GM19397 (cell line): ENCODE results near the gene THSD4.

Source experiments
- ATAC-seq: cut with Tn5 transposase; IDR thresholded peaks from one replicate; pipeline ENCODE4 v1.9.1; 2021; ENCODE audit warnings: mild to moderate bottlenecking, moderate library complexity; ENCODE audit not compliant: unreplicated experiment

Gene THSD4

DNA sequence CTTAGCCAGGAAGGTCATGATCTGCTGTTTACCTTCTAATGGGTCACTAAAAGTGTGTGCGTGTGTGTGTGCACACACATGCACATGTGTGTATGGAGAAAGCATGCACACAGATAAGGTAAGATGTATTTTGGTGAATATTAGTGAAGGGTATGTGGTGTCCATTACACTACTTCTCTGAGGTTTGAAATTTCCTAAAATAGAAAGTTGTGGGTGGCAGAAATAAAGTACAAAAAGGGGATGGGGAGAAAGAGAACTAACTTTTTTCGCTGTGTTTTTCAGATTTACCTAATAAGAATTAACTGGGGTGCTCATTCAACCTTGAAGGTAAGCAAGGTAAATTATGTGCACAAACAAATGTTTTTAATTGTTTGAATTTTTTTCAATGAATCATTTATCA lies 670.7 kb downstream of the THSD4 start:
- ATAC-seq, result no peak

DNA sequence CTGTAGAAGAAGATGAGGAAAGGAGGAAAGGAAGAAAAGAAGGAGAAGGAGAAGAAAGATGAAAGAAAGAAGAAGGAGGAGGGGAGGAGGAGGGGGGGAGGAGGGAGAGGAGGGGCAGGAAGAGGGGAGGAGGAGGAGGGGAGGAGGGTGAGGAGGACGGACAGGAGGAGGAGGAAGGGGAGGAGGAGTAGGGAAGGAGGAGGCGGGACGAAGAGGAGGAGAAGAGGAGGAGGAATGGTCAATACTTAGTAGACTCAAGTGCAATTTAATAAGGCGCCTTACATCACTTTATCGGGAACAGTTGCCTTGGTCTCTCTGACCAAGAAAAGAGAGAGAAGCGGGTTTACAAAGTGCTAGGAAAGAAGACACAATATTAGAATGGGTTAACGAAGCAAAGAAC lies 671.4 kb downstream of the THSD4 start:
- no peak for ATAC-seq

DNA sequence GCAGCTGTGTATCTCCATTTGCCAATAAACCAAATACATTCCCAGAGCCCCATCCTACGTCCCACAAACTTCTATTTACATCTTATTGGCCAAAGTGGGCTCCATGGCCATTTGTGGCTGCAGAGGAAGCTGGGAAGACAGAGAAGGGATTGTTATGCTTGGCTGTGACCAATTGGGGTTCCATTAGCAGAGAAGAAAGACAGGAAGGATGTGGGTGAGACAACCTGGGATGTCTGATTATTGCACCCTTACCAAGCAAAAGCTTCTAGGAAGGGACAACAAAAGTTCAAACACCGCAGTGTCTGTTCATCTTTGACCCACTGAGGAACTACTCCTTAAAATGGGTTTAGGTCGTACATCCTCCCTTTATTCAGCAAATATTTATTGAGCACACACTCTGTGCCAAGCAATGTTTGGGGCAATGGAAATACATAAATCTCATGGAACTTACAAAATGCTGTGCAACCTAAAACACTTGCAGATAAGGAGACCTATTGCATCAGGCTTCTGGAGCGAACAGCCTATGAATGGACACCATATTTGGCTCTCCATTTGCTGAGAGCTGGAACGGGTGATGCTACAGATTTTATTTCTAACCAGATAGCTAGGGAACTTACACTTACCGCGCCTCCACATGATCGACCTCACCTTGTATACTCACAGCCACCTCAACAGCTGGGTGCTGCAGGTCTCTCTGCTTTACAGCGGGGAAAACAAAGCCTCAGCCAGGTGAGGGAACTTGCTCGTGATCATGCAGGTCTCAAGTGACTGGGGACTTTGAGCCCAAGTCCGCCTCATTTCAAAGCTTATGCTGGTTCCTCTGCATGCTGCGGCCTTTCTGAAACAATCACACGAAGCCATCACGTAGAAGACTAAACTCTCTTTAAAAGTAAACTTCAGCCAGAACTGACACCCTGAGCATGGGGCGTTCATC lies 673.6 kb downstream of the THSD4 start:
- no peak for ATAC-seq

DNA sequence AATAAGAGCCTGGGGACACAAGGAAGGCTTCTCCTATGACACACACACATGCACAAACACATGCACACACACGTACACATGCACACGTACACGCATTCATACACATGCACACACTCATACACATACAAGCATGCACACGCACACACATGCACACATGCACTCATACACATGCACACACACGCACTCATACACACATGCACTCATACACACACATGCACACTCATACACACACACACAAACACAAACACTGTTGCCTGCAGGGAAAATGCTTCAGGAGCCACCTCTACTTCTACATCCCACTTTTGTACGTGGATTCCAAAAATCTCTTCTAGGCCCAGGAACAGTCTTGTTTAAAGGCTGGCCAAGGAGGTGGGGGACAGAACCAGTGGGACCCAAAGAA lies 674.3 kb downstream of the THSD4 start:
- no peak for ATAC-seq

DNA sequence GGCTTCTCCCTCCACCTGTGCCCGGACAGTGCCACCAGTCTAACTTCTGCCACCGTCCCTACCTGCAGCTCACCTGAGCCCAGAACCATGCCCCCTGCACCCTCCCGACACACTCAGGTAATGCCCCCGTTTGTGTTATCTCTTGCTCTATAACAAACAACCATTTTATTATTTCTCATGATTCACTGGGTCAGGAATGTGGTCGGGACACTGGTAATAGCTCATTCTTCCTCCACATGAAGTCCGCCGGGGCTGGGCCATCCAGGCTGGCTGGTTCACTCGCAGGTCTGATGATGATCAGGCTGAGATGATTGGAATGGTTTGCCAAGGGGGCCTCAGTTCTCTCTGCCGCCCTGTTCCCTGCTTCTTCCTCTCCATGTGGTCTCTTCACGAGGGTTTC lies 674.8 kb downstream of the THSD4 start:
- ATAC-seq, result no peak

DNA sequence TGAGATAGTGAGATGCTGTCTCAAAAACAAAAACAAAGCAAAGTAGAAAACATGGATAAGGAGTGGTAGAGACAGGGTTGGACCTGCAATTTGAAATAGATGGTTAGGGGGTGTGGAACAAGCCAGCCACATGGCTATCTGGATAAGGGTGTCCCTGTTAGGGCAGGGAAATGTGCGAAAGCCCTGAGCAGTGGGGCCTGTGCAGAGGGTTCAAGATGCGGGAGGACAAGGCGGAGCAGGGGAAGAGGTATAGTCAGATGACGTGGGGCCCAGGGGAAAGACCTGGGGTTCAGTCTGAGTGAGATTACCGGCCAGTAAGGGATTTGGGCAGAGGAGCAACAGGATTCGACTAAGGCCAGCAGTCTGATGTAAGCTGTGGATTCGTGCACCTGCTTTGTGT lies 676.7 kb downstream of the THSD4 start:
- ATAC-seq, result no peak

DNA sequence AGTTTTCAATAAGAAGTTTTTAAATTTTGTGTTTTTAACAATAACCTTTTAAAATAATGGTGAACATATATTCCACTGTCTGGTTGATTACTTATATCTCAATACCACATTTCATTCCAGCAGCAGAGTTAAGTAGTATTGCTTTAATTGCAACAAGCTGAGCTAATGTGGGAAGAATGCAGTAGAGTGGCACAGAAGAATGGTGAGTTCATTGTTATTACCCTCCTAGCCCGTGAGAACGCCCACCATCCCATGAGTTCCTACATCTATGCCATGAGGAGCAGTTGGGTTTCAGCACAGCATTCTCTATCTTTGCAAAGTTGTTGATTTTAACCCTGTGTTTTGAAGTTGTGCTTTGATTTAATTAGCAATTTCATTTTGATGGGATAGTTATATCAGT lies 677.2 kb downstream of the THSD4 start:
- no peak for ATAC-seq

DNA sequence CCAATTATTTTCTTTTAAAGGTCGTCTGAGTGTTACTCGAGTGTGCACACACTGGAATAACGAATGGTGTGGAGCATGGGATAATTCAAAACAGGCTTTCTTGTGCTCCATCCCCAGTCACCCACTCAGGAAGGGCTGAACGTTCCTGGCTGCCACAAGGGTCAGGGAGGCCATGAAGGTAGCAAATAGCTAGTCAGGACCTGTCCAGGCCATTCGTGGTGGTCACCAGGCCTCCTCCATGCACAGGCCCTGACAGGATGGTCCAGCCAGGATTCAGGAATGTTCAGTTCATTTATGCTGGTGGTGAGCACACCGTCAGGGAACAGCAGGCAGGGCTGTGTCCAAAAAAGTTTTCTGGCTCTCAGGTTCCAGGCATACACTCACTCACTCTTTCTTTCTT lies 683.4 kb downstream of the THSD4 start:
- ATAC-seq, result no peak

DNA sequence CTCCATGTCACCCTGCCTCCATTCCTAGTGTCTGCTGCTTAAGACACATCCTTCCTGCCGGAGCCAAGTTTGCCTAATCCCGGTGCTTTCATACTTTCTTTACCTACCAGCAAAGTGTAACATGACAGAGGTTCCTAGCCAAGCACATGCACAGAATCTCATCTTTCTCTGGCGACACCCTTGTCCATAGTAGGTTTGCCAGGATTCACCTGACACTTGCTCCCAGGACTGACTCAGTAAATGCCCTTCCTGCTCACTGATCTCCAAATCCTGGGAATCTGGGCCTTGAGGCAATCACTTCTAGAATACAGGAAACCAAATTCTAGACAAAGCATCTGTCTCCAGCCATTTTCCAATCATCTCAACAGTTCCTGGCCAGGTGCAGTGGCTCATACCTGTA lies 684.9 kb downstream of the THSD4 start:
- no peak for ATAC-seq

DNA sequence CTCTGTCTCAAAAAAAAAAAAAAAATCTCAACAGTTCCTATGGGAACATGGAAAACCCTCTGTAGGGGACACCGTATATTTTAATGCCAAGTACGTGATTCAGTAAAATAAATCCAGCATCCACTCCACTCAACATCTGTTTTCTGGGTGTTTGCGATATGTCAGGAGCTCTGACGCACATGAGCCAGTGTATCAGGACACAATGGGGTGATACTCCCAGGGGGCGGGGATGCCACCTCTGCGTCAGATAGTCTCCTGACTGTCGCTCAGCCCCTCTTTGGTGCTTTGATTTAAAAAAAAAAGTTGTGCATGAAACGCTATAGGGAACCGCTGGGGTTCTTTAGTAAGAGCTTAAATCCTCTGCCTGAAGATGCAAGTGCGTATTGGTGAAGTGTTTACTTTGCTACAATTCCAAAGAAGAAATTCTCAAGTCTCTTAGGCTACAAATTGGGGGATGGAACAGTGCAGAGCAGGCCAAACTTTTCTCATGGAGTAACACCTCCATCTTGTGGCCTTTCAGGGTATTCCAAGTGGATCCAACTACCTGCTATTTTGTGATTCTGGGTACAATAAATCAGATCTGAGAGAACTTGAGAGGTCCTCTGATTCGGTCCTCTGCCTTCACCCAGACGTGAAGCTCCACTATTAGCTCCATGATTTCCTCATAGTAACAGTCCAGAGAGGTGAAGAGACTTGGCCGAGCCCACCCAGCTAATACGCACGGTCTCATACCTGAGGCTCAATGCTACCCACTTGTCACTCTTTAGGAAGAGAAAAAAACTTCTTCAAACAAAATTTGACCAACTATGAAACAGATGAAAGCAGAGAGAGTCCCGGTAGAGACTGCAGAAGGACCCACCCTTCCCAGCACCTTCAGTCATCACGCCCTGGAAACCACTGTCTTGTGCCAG lies 685.8 kb downstream of the THSD4 start:
- ATAC-seq, result no peak

DNA sequence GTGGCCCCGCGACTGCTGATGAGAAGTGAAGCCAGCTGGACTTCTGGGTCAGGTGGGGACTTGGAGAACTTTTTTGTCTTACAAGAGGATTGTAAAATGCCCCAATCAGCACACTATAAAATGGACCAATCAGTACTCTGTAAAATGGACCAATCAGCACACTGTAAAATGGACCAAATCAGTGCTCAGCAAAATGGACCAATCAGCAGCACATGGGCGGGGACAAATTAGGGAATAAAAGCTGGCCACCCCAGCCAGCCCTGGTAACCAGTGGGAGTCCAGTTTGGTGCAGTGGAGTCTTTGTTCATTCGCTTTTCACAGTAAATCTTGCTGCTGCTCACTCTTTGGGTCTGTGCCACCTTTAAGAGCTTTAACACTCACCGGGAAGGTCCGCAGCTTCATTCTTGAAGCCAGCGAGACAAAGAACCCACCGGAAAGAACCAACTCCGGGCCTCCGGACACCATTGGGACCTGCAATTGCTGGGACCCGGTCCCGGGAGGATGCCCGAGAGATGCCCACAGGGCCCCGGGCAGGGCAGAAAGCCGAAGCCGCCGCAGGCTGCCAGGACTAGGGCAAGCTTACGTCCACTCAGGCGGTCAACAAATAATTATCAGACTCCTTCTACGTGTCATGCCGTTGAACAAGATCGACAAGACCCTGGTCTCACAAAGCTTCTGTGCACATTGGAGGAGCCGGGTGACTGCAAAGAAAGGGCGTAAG lies 686.8 kb downstream of the THSD4 start:
- ATAC-seq, result no peak

DNA sequence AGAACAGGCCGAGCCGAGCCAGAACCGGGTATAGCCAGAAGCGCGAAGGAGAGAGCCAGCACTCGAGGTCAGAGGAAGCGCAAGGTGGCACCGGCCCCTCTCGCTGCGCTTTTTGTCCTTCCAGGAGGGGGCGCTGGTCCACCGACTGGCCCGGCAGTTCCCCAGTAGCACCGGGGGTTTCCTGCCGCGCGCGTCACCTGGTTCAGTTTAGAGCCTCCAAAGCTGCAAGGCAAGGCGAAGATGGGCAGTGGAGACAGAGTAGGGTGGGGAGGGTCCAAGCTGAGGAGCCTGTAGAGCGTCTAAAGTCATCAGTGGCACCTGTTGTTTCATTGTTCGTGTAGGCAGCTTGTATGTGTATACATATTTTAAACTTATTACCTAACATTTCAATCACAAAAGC lies 687.5 kb downstream of the THSD4 start:
- ATAC-seq, result no peak

DNA sequence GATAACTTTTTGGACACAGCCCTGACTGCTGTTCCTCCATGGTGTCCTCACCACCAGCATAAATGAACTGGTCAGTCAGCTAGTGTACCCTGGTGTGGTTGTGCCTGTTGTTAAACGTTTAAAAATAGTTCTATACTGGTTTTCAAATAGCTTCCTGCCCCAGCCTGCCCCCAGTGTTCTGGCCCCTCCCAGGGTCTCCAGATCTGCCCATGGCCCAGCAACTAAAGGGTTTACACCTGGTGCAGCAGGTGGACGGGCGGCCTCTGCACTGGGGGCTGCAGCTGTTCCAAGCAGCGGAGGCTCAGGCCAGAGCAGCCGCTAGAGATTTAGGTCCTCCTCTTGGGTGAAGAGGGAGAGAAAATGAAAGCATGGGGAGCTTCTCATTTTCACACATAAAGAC lies 689.0 kb downstream of the THSD4 start:
- no peak for ATAC-seq

DNA sequence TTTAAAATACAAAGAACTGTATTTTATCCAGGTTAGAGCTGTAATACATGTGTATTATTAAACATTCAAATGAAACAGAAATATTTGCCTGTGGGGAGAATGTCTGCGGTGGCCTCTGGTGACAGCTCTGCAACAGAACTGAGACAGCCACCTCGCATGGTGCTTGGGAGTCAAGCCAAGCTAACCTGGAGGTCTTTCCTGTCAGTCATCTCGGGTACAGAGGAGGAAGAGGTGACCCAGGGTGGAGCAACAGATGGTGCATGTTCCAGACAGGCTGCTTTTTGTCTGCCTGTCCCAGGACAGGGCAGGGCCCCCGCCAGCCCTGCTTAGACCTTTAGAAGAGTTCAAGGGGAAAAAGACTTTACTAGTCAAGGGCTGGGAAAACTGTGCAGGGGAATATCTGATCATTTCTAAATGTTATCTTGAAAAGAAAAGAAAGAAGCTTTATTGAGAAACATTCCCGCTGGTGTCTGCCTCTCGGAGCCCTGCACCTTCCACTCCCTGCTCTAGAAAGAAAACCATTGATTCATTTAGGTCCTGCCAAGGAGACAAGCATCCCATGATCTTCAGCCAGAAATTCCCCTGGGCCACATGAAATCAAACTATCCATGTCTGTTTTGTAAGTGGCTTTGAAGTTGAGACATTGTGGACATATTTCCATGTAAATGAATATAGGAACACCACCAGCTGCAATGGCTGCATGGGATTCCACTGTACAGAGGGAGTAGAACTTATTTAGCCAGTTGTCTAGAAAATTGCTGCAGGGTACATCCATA lies 689.6 kb downstream of the THSD4 start:
- ATAC-seq, result no peak

DNA sequence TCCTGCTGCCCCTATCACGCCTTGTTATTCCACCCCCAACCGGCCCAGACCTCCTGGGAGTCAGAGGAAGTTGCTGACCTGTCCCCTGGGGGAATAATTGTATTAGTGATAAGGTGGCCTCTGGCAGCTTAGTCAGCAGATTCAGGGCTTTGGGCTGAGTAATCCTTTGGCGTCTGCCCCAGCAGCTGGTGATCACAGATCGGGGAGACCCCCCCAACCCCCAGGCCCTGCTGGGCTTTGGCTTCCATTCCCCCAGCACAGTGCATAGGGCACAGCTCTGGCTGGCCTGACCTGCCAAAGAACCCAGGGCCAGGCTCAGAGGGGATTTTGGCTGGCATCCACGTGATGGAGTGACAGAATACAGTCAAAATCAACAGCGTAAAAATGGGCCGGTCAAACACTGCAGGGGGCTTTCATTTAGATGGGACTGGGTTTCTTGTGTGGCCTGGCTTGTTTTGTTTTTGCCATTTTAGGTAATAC lies 691.2 kb downstream of the THSD4 start:
- no peak for ATAC-seq

DNA sequence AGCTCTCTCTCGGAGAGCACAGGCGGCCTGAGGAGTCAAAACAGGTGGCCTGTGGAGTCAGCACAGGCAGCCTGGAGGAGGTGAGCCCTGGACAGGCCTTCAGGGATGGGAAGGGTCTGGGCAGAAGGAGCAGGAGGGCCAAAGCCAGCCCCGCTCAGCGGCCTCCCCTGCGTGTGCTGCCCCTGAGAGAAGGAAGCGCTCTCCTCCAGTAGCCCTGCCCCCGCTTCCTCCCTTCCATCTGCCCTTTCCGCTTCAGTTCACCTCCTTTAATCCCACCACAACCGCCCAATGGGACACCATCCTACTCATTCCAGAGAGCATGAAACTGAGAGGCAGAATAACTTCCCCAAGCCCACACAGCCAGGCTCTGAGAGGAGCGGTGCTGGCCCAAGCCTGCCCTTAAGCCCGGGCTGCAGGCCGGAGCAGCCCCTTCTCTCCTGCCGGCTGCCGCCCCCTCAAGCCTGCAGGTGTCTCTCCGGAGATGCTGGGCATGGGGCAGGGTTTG lies 691.9 kb downstream of the THSD4 start:
- ATAC-seq, result no peak

DNA sequence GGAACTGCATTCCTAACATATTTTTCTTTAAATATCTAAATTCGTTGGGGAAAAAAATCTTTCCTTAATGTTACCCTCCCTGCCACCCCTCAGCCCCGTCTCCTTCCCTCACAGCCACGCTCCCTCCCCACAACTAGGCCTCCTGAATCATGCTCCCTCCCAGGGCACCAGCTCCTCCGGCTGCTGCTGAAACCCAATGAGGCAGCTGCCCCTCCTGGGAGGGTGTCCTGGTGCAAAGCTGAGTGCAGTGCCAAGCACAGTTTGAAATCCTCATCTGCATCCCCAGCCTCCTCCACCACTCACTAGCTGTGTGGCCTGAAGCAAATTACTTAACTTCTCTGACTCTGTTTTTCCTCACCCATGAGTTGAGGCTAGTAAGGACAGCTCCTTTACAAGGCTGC lies 692.4 kb downstream of the THSD4 start:
- no peak for ATAC-seq

DNA sequence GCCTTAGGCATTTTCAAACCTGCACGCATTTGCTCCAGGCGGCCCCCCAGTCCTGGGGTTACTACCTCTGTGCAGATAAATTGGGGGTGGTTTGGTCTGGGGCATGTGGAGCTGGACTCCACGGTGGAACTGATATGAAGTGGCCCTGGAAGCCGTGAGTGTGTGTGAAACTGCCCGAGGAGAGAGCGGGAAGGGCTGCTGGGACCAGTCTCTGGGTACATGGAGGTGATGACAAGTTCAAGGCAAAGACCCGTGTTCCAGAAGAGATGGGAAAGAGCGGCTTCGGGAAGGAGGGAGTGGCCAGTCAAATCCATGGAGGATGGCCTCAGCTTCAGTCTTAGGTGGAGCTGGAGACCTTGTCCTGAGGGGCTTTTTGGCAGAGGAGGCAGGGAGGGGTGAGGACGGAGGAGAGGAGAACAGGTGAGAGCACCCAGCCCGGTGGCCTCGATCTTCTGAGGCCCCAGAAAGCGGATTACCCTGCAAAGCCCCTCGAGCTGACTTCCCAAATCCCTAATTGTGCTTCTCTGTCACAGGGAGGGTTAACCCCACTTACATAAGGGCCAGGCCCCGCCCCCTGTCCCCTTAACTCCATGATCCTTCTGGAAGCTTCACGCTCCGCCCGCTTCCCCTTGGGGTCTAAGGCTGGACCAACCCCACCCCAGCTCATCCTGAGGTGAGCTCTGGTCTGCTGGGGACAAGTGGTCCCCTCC lies 693.2 kb downstream of the THSD4 start:
- ATAC-seq, result no peak

DNA sequence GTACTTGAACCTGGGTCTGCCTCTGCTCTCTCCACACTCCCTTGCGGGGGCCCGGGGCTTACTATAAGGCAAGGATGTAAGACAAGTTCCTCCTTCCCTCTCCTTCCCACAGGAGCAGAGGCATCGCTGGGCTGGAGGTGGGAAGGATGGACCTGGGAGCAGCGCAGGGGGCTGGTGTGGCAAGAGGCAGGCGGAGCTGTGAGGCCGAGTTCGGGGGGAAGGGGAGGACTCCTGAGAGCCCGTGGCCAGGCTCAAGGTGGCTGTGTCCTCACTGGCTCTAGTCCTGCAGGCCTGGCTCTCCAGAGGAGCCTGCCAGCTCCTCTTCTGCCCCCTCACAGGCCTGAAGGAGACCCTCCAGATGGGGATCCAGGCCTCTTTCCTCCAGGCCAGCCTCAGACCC lies 694.1 kb downstream of the THSD4 start:
- no peak for ATAC-seq
